Prostate gland (tissue), 2 donors: ENCODE data around the gene GH1.

Experiments used
- POLR2A ChIP-seq: fragments of 450-650 bp; IDR thresholded peaks from one replicate; pipeline ENCODE4 v1.6.1; 2016; ENCODE audit warnings: antibody characterized with exemption, mild to moderate bottlenecking
- POLR2AphosphoS5 ChIP-seq: sonication (generic); formaldehyde crosslinking; IDR thresholded peaks from one replicate; pipeline ENCODE4 v1.6.1; 2017; ENCODE audit warnings: antibody characterized with exemption
- TF ChIP-seq, protein P1 (sequence below), 4 experiments: fragments of 200-600 bp in 2 of 4; fragments of 450-650 bp in 2 of 4; sonication (generic) in 2 of 4; IDR thresholded peaks; 1 replicate in 3 of 4; 2 replicates in 1 of 4; pipeline ENCODE4 v1.5.1; 2016 to 2019; ENCODE audit warnings: antibody characterized with exemption in 4 of 4, mild to moderate bottlenecking in 2 of 4, moderate library complexity in 2 of 4

DNA sequence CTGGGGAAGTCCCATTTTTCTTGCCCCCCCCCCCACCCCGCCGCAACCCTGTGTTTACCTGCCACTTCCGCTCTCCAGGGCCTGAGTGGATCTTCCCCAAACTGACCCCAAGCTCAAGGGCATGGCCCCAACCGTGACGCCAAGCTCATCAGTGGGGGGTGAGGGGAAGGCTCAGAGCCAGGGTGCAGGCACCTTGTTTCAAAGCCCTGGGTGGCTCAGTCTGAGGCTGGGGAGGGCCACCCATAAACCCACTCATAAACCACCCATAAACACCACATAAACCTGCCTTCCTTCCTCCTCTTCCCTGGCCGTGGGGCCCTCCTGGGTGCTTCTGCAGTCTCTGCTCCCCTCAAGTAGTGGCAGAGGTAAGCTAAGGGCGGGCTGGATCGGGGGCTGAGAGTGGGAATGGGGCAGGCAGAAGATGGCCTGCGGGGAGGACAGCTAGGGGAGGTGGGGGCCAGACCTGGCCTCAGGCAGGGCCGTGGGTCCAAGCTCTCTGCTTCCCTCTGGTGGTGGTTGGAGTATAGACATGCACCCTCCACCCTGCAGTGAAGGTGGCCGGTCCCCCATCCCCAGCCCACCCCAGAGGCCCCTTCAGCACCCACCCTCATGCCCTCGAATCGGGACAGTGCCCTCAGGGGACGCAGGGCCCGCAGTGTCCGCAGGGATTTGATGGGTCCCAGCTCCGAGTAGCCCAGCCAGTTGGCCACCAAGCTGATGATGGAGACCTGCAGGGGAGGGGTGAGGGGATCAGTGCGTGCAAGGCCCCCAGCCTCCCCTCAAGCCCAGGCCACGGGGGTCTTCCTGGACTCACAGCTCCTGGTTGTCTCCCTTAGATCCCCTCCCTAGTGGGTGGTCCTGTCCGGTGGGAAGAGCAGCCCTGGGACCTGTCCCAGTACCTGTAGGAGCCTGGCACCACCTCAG lies 28.1 kb upstream of the GH1 start:
- TF ChIP-seq, protein P1, sequence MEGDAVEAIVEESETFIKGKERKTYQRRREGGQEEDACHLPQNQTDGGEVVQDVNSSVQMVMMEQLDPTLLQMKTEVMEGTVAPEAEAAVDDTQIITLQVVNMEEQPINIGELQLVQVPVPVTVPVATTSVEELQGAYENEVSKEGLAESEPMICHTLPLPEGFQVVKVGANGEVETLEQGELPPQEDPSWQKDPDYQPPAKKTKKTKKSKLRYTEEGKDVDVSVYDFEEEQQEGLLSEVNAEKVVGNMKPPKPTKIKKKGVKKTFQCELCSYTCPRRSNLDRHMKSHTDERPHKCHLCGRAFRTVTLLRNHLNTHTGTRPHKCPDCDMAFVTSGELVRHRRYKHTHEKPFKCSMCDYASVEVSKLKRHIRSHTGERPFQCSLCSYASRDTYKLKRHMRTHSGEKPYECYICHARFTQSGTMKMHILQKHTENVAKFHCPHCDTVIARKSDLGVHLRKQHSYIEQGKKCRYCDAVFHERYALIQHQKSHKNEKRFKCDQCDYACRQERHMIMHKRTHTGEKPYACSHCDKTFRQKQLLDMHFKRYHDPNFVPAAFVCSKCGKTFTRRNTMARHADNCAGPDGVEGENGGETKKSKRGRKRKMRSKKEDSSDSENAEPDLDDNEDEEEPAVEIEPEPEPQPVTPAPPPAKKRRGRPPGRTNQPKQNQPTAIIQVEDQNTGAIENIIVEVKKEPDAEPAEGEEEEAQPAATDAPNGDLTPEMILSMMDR (IDR thresholded peaks at IDR 0.05): peak; percentile 53 to 68 (median 57)
- TF ChIP-seq POLR2A (no peak), POLR2AphosphoS5 (no peak)
